DND-41 (cell line): ENCODE results near the gene B3GLCT.

Experiments
- EZH2 ChIP-seq: IDR thresholded peaks from 3 replicates; pipeline ENCODE4 v1.6.1; 2012; ENCODE audit warnings: borderline replicate concordance, low read depth, mild to moderate bottlenecking, moderate library complexity, low read length, inconsistent platforms; ENCODE audit not compliant: severe bottlenecking
- TF ChIP-seq, protein P1 (sequence below): IDR thresholded peaks from 2 replicates; pipeline ENCODE4 v1.5.1; 2012; ENCODE audit warnings: borderline replicate concordance, low read length, moderate library complexity, mild to moderate bottlenecking; ENCODE audit not compliant: poor library complexity, severe bottlenecking; ENCODE audit errors: extremely low read depth

DNA sequence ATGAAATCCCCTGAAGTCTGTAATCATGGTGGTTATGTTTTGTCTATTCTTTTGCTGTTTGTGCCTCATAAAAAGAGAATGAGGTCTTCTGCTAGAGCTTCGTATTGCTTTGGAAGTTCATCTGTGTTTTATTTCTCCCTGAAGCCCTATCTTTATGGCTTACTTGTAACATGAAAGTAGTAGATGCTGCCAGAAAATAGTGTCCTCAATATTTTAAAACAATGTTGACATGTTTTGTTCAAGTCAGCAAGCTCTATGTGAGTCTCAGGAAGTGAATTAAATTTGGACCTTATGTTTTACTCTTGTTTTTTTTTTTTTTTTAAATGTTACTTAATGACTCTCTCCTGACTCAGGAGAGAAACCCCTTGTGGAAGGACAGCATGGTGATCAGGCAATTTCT lies 130.5 kb downstream of the B3GLCT start:
- TF ChIP-seq, protein P1, sequence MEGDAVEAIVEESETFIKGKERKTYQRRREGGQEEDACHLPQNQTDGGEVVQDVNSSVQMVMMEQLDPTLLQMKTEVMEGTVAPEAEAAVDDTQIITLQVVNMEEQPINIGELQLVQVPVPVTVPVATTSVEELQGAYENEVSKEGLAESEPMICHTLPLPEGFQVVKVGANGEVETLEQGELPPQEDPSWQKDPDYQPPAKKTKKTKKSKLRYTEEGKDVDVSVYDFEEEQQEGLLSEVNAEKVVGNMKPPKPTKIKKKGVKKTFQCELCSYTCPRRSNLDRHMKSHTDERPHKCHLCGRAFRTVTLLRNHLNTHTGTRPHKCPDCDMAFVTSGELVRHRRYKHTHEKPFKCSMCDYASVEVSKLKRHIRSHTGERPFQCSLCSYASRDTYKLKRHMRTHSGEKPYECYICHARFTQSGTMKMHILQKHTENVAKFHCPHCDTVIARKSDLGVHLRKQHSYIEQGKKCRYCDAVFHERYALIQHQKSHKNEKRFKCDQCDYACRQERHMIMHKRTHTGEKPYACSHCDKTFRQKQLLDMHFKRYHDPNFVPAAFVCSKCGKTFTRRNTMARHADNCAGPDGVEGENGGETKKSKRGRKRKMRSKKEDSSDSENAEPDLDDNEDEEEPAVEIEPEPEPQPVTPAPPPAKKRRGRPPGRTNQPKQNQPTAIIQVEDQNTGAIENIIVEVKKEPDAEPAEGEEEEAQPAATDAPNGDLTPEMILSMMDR = no peak
- no peak for TF ChIP-seq EZH2
